ENCODE results near the gene TACR1. TPM values are rescaled to one million over a fixed set of nuclear protein-coding genes. Genes with fewer than 3 reads are reported as not detected.

Gene TACR1
- total RNA-seq, 1 donor from 2014 or later = not detected

DNA sequence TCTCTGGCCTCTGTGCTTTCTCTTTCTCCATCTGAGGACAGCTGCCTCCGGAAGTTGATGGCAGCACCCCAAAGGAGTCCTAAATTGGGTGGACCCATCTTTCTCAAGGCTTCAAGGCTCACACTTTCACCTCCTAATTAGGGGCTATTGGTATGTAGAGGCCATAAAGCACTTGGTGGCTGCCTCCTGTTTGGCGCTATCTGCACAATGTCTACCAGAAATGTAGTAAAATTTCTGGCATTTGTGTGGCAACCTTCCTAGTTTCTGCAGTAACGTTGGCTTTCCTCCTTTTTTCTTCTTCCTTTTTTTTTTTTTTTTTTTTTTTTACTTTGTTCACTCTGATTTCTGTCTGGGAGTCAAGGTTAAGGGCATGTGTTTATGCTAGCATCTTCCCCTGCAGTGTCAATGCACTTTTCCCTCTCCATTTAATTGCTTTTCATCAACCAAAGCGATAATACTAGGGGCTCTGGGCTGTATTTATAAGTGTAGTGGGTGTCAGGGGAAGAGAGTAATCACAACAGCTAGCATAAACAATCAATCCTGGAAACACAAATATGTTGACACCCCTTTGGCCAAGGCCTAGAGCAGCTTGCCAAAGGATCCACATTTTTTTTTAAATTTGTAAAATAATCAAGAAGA lies 86.0 kb downstream of the TACR1 start:
- Mint-ChIP-seq H3K4me3 (no peak overlapping the region), H3K36me3 (ENCODE audit: low read depth) (no peaks in the 10 kb centered on the region), H3K4me1 (no peaks in the 10 kb centered on the region), H3K9me3 (no peaks in the 10 kb centered on the region), H3K27ac (no peak overlapping the region), H3K27me3 (no peaks in the 10 kb centered on the region)
- no peak for DNase-seq
- ChIA-PET CTCF (no interaction called here), POLR2A (no interaction called here)
- ATAC-seq (ENCODE audit: low read depth) = no peak
- TF ChIP-seq CTCF (IDR thresholded peaks at IDR 0.05) = no peak
- intact Hi-C loops (cut with micrococcal nuclease) = no loop called here

DNA sequence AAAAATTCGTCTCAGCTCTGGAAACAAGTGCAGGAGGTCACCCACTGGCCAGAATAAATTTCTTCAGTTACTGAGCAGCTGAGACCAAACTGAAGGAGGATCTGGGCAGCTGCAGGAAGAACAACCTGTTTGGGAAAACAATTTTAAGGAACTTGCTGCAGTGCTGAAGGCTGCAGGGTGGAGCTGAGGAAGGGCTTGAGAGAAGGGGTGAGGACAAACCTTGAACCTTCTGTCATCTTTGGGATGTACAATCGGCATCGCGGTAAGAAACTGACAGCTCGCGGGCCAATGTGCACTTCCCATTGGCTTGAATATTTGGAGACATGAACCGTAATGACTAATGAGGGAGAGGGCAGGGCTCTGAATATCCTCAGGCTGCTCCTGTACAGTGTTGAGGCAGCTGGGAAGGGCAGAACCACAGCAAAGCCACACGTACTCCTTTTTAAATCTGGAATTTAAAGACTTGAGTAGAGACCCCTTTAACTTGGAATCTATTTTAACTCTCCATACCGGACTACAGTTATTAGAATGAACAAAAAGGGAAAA lies 90.3 kb downstream of the TACR1 start:
- CTCF ChIA-PET = no interaction called here
- Mint-ChIP-seq H3K27ac (no peak overlapping the region), H3K36me3 (ENCODE audit: low read depth) (no peaks in the 10 kb centered on the region), H3K27me3 (no peaks in the 10 kb centered on the region), H3K4me3 (no peak overlapping the region), H3K4me1 (no peaks in the 10 kb centered on the region), H3K9me3 (no peaks in the 10 kb centered on the region)
- no peak for ATAC-seq (ENCODE audit: low read depth)
- TF ChIP-seq CTCF (IDR thresholded peaks at IDR 0.05) = no peak
- intact Hi-C loops (cut with micrococcal nuclease) = no loop called here
- POLR2A ChIA-PET = no interaction called here
- DNase-seq = no peak

- no peaks in the 10 kb centered on the region for H3K36me3 Mint-ChIP-seq (ENCODE audit: low read depth)
- ATAC-seq (ENCODE audit: low read depth) = no peak
- H3K4me3 Mint-ChIP-seq = no peak overlapping the region
- intact Hi-C loops (cut with micrococcal nuclease) = no loop called here
- POLR2A ChIA-PET = no interaction called here
- CTCF ChIA-PET = no interaction called here
- DNase-seq = no peak
- H3K27ac Mint-ChIP-seq = no peak overlapping the region
- H3K27me3 Mint-ChIP-seq = peaks cover 2% of the 10 kb centered on the region
- peaks cover 3% of the 10 kb centered on the region for H3K9me3 Mint-ChIP-seq
- H3K4me1 Mint-ChIP-seq = no peaks in the 10 kb centered on the region
- no peak for TF ChIP-seq CTCF (IDR thresholded peaks at IDR 0.05)
Observed at GRCh38 chr2:75102011-75102410, 97.3 kb downstream of the TACR1 start.

DNA sequence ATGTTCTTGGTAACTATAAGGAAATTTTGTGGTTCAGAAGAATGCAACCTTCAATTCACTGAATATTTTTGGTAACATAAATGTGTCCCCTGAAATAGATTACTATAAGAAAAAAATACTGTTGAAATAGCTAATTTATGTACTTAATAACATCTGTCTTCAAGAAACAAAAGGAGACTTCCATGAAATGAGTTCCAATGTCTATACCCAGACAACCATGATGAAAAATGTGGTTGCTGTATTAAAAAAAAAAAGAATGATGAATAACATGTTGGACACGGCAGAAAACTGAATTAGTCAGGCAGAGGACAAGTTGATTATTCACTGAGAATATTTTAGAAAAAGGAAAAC lies 98.5 kb downstream of the TACR1 start:
- Mint-ChIP-seq H3K4me3 (no peak overlapping the region), H3K4me1 (no peaks in the 10 kb centered on the region), H3K27me3 (peaks cover 2% of the 10 kb centered on the region), H3K9me3 (peaks cover 3% of the 10 kb centered on the region), H3K36me3 (ENCODE audit: low read depth) (no peaks in the 10 kb centered on the region), H3K27ac (no peak overlapping the region)
- ATAC-seq (ENCODE audit: low read depth) (no peak), DNase-seq (no peak)
- ChIA-PET POLR2A (no interaction called here), CTCF (interaction anchor here (0.6 kb wide), 1 partner anchor 451 kb away, joined by 3 read pairs; no protein-coding TSS in a partner anchor)
- intact Hi-C loops (cut with micrococcal nuclease) = no loop called here
- TF ChIP-seq CTCF (IDR thresholded peaks at IDR 0.05) = no peak

DNA sequence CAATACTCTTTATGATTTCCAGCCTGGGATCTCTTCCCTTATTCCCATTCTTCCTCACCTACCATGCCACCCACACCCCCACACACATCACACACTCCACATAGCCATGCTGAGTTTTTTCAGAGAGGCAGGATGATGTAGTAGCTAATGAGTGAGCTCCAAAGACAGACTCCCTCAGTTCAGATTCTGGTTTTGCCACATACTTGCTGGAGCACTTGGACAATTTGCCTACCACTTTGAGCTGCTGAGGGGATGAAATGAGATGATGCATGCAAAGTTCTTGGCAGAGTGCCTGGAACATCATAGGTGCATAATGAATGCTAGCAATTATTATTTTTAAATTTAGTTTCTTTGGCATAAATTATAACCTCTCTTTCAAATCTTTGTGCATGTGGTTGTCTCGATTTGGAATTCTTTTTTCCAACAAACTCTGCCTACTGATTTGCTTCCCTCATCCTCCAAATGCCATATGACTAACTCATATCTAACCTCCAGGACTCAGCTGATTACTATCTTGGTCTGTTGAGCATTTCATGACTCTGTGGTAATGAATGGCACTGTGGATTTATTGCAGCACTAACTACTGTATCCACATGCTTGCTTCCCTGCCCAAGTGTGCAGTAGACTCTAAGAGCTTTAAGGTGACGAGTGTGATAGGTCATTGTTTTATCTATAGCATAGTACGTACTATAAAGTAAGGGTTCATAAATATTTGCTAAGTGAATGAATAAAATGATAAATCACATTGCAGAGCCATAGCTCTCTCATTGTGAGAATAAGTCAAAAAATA lies 99.1 kb downstream of the TACR1 start:
- Mint-ChIP-seq H3K36me3 (ENCODE audit: low read depth) (no peaks in the 10 kb centered on the region), H3K9me3 (peaks cover 3% of the 10 kb centered on the region), H3K27me3 (peaks cover 2% of the 10 kb centered on the region), H3K27ac (no peak overlapping the region), H3K4me1 (no peaks in the 10 kb centered on the region), H3K4me3 (no peak overlapping the region)
- ATAC-seq (ENCODE audit: low read depth) (no peak), DNase-seq (no peak)
- ChIA-PET CTCF (no interaction called here), POLR2A (no interaction called here)
- no peak for TF ChIP-seq CTCF (IDR thresholded peaks at IDR 0.05)
- intact Hi-C loops (cut with micrococcal nuclease) = no loop called here

All from activated B cell treated with CpG ODN at 0.5 μM for 24 hours (primary cell).